ENCODE data around the gene PRSS50. TPM values are rescaled to one million over a fixed set of nuclear protein-coding genes. Genes with fewer than 3 reads are reported as not detected.

PRSS50 gene
- total RNA-seq, 2 donors from 2014 or later, result not detected

DNA sequence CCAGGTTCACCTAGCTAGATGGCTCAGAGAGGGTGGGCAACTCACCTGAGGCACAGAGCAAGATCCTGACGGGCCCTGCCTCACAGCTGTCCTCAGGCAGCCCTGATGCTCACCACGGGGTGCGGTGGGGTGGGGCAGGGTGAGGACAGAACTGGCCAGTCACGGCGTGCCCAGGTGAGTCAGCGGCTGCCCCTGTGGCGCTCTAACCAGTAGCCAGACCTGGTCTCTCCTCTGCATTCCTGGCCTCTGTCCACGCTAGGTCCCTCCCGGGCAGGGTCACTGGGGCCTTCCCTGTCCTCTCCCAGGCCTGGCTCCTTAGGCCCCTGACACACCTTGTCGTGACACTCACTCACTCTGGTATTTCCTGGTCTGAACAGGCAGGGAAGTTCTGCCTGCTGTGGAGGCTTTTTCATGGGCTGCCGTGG is 25.1 kb downstream of the PRSS50 start:
- Histone ChIP-seq H3K36me3 (no peaks in the 10 kb centered on the region), H3K9me3 (no peaks in the 10 kb centered on the region), H3K27ac (peak overlapping the region; percentile 77), H3K27me3 (no peaks in the 10 kb centered on the region), H3K4me1 (peaks cover 3% of the 10 kb centered on the region), H3K9ac (ENCODE audit: low read depth in 2 of 2, low read length in 2 of 2) (peak overlapping the region; percentile 95 to 96), H3K4me3 (peak overlapping the region; percentile 84)
- intact Hi-C loops (cut with DNase I), result no loop called here
- no peak for TF ChIP-seq CTCF (IDR thresholded peaks at IDR 0.05)
- peak; percentile 90 for DNase-seq

- H3K9me3 ChIP-seq, result no peaks in the 10 kb centered on the region
- DNase-seq, result peak; percentile 77
- peaks cover under 1% of the 10 kb centered on the region for H3K4me1 ChIP-seq
- no peak for TF ChIP-seq CTCF (IDR thresholded peaks at IDR 0.05)
- H3K9ac ChIP-seq (ENCODE audit: low read depth in 2 of 2, low read length in 2 of 2), result peak overlapping the region in 1 of 2 donors; percentile 42
- no peak overlapping the region for H3K27ac ChIP-seq
- H3K36me3 ChIP-seq, result no peaks in the 10 kb centered on the region
- H3K4me3 ChIP-seq, result no peak overlapping the region
- intact Hi-C loops (cut with DNase I), result no loop called here
- H3K27me3 ChIP-seq, result no peaks in the 10 kb centered on the region
Observed at GRCh38 chr3:46690798-46691197, 26.9 kb downstream of the PRSS50 start.

- H3K4me1 ChIP-seq, result no peaks in the 10 kb centered on the region
- no peaks in the 10 kb centered on the region for H3K27me3 ChIP-seq
- no peak overlapping the region for H3K9ac ChIP-seq (ENCODE audit: low read depth in 2 of 2, low read length in 2 of 2)
- TF ChIP-seq CTCF (IDR thresholded peaks at IDR 0.05), result no peak
- no peak overlapping the region for H3K27ac ChIP-seq
- no peak overlapping the region for H3K4me3 ChIP-seq
- no peaks in the 10 kb centered on the region for H3K9me3 ChIP-seq
- intact Hi-C loops (cut with DNase I), result no loop called here
- H3K36me3 ChIP-seq, result no peaks in the 10 kb centered on the region
- DNase-seq, result no peak
Observed at GRCh38 chr3:46685446-46685845, 32.2 kb downstream of the PRSS50 start.

DNA sequence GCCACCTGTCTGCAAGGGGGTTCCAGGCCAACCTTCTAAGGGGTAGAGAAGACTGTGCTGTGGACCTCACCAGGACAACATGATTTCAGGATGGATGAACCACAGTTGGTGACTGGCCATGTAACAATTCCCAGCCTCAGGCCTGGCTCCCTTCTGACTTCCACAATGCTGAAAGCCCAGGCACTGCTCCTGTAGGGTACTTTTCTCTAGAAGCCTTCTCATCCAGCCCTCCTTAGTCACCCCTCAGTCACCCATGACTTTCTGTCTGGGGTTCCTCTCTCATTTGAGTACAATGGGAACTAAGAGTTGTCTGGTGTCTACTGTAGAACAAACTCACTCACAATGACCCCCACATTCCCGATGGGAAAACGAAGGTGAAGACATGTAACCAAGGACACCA is 32.8 kb downstream of the PRSS50 start:
- Histone ChIP-seq H3K36me3 (no peaks in the 10 kb centered on the region), H3K9me3 (no peaks in the 10 kb centered on the region), H3K27ac (no peak overlapping the region), H3K9ac (ENCODE audit: low read depth in 2 of 2, low read length in 2 of 2) (no peak overlapping the region), H3K27me3 (no peaks in the 10 kb centered on the region), H3K4me3 (no peak overlapping the region), H3K4me1 (no peaks in the 10 kb centered on the region)
- no peak for TF ChIP-seq CTCF (IDR thresholded peaks at IDR 0.05)
- DNase-seq, result no peak
- intact Hi-C loops (cut with DNase I), result no loop called here

GRCh38 chr3:46682974-46683373 is 34.7 kb downstream of the PRSS50 start:
- DNase-seq, result no peak
- intact Hi-C loops (cut with DNase I), result no loop called here
- TF ChIP-seq CTCF (IDR thresholded peaks at IDR 0.05), result no peak
- no peaks in the 10 kb centered on the region for H3K4me1 ChIP-seq
- H3K9ac ChIP-seq (ENCODE audit: low read depth in 2 of 2, low read length in 2 of 2), result no peak overlapping the region
- H3K9me3 ChIP-seq, result no peaks in the 10 kb centered on the region
- H3K4me3 ChIP-seq, result no peak overlapping the region
- no peaks in the 10 kb centered on the region for H3K36me3 ChIP-seq
- H3K27ac ChIP-seq, result no peak overlapping the region
- H3K27me3 ChIP-seq, result no peaks in the 10 kb centered on the region

All from colonic mucosa (tissue), 4 donors.